AG09319 (cell line): ENCODE measurements around the gene IFI35.

ENCODE experiments used
- DNase-seq: peaks from one replicate; pipeline ENCODE4 v3.0.0-alpha.2; 2010; ENCODE audit warnings: low read depth; ENCODE audit errors: extremely low read depth
- TF ChIP-seq, protein P1 (sequence below): IDR thresholded peaks from 2 replicates; pipeline ENCODE4 v1.5.1; 2011; ENCODE audit warnings: low read depth, mild to moderate bottlenecking, inconsistent platforms, low read length, moderate library complexity

The IFI35 gene

DNA sequence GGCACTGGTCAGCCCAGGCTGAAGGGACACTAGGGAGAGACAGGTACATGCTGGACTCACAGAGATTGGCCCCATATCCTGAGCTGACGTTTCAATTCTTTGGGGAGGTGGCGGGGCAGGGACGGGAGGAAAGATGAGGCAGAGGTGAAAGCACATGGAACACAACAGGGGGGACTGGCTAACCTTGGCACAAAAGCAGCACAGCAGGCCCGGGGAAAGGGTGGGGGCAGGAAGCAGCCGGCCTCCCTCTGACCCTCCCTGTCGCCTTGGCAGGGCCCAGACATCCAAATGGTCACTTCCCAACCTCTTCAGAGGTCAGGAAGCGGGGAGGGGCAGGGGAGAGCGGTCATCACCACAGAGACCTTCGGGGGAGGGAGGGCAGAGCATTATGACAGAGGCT is 9.0 kb downstream of the IFI35 start:
- no peak for DNase-seq
- TF ChIP-seq, protein P1, sequence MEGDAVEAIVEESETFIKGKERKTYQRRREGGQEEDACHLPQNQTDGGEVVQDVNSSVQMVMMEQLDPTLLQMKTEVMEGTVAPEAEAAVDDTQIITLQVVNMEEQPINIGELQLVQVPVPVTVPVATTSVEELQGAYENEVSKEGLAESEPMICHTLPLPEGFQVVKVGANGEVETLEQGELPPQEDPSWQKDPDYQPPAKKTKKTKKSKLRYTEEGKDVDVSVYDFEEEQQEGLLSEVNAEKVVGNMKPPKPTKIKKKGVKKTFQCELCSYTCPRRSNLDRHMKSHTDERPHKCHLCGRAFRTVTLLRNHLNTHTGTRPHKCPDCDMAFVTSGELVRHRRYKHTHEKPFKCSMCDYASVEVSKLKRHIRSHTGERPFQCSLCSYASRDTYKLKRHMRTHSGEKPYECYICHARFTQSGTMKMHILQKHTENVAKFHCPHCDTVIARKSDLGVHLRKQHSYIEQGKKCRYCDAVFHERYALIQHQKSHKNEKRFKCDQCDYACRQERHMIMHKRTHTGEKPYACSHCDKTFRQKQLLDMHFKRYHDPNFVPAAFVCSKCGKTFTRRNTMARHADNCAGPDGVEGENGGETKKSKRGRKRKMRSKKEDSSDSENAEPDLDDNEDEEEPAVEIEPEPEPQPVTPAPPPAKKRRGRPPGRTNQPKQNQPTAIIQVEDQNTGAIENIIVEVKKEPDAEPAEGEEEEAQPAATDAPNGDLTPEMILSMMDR = no peak

DNA sequence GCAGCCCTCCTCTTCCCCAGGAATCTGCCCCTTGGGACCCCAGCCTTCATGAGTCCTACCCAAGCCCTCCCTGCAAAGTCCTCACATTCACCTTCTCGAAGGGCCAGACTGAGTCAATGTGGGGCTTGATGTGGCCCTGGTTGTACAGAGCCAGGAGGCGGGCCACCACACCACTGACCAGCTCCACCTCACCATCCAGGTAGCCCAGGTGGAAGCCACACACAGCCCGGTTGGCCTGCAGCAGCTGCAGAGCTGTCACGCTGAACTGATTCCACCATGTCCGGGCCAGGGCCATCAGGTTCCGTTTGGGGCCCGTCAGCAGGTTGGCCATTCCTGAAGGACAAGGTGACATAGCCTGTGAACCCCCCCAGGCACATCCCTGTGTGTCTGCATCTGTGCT is 9.6 kb downstream of the IFI35 start:
- no peak for DNase-seq
- TF ChIP-seq, protein P1 = no peak

DNA sequence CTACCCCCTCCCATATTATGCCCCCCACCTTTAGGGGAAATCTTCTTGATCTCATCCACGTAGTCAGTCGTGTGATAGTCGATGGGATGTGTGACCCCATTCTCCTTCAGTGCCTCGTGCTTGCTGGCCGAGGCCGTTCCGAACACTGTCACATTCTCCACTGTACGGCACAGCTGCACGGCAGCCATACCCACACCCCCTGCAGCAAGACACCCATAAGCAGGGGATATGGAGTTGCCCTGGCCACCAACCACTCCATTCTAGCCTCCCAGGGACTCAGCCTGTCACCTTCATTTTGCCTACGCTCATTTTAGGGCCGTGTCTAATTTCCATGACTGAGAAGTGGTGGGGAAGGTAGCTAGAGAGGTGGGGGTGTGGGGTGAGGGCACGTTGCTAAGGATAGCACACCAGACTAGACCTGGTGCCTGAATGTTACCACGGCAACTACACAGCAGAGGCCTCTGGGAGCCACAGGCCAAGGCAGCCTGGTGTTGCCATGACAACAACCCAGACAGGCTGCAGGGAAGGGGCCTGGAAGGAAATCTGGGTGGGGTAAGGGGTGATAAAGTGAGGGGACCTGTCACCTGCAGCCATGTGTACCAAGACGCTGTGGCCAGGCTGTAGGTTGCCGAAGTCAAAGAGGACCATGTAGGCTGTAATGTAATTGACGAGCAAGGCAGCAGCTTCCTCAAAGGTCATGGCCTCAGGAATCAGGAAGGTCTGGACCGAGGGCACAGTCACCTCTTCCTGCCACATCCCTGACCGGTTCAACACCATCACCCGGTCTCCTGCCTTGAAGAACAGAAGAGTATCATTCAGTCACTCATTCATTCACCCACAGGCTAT is 11.6 kb downstream of the IFI35 start:
- no peak for DNase-seq
- TF ChIP-seq, protein P1 = no peak

DNA sequence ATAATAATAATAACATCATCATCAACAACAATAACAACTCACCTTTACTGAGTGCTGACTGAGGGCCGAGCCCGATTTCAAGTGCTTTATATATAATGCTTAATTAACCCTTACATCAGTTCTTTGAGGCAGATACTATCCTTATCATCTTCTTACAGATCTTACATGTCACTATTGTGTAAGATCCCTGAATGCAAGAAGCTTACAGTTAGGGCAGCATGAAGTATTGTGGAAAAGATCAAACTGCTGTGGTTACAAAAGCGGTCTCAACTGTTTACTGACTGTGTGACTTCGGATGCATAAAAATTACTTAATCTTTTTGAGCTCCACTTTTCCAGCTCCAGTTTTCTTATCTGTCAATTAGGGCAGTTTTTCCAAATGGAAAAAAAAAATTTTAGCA is 12.3 kb downstream of the IFI35 start:
- DNase-seq = no peak
- TF ChIP-seq, protein P1 = no peak

DNA sequence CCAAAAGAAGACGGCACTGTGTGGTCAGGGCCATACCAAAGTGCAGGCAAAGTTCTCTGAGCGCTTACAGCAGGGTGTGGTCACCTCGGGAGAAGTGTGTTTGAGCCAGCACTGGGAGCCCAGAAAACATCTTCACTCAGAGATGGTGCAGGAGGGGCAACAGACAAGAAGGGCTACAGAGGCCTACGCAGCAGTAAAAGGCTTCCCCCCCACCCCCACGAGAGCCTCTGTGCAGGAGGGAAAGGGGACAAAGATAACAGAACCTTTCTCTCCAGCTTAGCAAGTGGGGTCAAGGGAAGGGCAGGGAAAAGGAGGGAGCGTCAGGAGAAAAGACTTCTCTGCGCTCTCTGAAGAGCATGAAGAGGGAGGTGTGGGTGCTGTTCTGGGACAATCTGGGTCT is 12.8 kb downstream of the IFI35 start:
- TF ChIP-seq, protein P1 = no peak
- DNase-seq = no peak

DNA sequence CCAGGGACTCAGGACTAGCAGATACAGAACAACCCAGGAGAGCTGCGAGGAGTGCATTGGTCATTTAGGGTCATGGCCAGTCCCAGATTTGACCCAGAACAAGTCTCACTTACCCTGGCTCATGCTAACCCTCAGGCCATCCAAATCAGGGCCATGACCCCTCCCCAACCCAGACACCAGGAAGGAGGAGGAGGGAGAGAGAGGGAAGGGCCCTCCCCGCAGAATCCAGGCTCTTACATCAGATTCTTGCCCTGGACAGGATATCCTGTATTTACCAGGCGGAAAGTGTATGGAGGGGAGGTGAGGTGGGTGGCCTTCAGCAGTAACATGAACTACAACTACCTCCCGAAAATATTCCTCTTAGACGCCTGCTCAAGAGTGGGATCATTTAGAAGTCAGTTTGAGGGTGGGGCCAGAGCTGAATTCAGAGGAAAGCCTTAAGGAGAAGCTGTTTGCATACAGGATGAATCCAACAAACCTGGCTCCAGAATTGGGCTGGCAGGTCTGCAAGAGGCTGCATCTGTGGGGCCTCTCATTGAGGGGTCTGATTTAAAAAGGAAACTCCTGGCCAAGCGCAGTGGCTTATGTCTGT is 13.5 kb downstream of the IFI35 start:
- TF ChIP-seq, protein P1 = no peak
- DNase-seq = no peak
